T-helper 1 cell treated with Interleukin-12 subunit alpha and Interleukin-12 subunit beta and Interleukin-4 antibody, amounts not matched to agents 30 μg/mL and 1 μg/mL, for 36 hours (primary cell): ENCODE measurements around the gene GBE1.

Experiments
- H3K27ac Mint-ChIP-seq: one replicate; pipeline ENCODE4 v1.8.0; 2021; ENCODE audit warnings: mild to moderate bottlenecking, mixed read lengths
- H3K27me3 Mint-ChIP-seq: one replicate; pipeline ENCODE4 v1.8.0; 2021; ENCODE audit warnings: low read depth, mixed read lengths
- H3K36me3 Mint-ChIP-seq: one replicate; pipeline ENCODE4 v1.8.0; 2021; ENCODE audit warnings: low read depth, mixed read lengths
- H3K4me1 Mint-ChIP-seq: one replicate; pipeline ENCODE4 v1.8.0; 2021; ENCODE audit warnings: low read depth, mixed read lengths
- H3K4me3 Mint-ChIP-seq: one replicate; pipeline ENCODE4 v1.8.0; 2021; ENCODE audit warnings: mild to moderate bottlenecking, moderate library complexity, mixed read lengths
- H3K9me3 Mint-ChIP-seq: one replicate; pipeline ENCODE4 v1.8.0; 2021; ENCODE audit warnings: mixed read lengths

GBE1 gene

DNA sequence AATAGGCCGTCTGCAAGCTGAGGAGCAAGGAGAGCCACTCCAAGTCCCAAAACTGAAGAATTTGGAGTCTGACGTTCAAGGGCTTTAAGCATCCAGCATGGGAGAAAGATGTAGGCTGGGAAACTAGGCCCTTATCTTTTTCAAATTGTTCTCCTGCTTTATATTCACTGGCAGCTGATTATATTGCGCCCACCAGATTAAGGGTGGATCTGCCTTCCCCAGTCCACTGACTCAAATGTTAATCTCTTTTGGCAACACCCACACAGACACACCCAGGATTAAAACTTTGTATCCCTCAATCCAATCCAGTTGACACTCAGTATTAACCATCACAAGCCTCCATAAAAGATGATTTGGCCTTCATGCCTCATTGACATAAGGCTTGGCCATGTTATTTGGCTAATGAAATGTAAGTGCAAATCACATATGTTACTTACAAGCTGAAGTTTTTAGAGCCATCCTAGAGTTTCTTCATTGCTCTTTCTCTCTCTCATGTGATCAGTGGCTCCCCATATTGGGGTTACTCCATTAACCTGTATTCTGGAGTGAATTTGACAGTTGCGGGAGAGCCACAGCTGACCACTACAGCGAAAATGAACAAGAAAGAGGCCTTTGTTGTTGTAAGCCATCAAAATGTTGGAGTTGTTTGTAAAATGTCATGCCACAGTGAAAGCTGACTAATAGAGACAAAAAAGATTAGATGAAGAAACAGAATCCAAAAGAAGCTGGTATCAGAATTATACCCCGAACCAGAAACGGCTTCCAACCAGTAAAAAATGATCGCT is 61.7 kb downstream of the GBE1 start:
- Mint-ChIP-seq H3K27ac (no peak overlapping the region), H3K4me1 (no peaks in the 10 kb centered on the region), H3K9me3 (no peaks in the 10 kb centered on the region), H3K36me3 (peaks cover 4% of the 10 kb centered on the region), H3K4me3 (no peak overlapping the region), H3K27me3 (no peaks in the 10 kb centered on the region)

DNA sequence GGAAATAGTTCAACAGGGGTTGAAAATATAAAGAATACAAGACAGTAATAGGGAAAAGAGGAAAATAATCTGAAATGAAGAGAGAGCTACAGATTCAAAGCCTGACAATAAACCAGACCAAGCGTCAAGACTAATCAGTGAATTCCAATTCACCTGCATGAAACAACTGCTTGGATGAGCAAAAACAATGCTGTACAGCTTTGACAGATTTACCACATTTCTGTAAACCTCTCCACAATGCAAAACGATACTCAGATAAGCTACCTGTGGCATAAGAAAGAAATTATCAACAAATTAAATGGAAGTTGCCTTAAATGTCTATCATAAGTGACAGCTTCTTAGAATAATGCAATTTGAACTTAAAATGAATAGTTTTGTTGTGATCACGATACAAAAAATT is 65.4 kb downstream of the GBE1 start:
- Mint-ChIP-seq H3K27me3 (no peaks in the 10 kb centered on the region), H3K36me3 (peaks cover 4% of the 10 kb centered on the region), H3K4me1 (no peaks in the 10 kb centered on the region), H3K4me3 (no peak overlapping the region), H3K27ac (no peak overlapping the region), H3K9me3 (no peaks in the 10 kb centered on the region)

DNA sequence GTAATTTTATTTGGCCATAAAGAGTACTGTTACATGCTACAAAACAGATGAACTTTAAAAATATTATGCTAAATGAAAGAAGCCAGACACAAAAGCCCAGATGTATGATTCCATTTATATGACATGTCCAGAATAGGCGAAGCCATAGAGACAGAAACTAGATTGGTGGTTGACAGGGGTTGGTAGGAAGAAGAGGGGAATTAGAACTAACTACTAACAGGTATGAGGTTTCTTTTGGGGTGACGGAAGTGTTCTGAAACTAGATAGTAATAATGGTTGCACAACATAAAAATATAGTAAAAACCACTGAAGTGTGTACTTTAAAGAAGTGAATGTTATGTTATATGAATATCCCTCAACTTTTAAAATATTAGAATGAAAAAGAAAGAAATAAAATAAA is 66.1 kb downstream of the GBE1 start:
- H3K27me3 Mint-ChIP-seq, result no peaks in the 10 kb centered on the region
- no peaks in the 10 kb centered on the region for H3K9me3 Mint-ChIP-seq
- H3K4me3 Mint-ChIP-seq, result no peak overlapping the region
- H3K27ac Mint-ChIP-seq, result no peak overlapping the region
- H3K4me1 Mint-ChIP-seq, result no peaks in the 10 kb centered on the region
- H3K36me3 Mint-ChIP-seq, result peaks cover 4% of the 10 kb centered on the region

DNA sequence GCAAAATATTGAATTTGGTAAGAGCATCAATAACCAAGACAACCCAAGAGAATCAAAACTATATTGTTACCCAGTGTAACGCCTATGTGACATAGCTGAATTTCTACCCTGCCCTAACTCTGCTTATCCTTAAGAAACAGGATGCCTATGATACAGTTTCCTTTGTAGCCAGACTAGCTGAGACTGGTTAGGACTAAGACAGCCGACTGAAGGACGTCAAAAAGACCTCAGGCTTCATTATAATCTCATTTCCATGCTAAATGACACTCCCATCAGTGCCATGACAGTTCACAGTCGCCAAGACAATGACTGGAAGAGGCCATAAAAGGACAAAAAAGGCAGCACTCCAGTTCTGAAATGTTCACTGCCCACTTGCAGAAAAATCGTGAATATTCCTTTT is 66.8 kb downstream of the GBE1 start:
- Mint-ChIP-seq H3K36me3 (peaks cover 4% of the 10 kb centered on the region), H3K4me1 (no peaks in the 10 kb centered on the region), H3K27ac (no peak overlapping the region), H3K9me3 (no peaks in the 10 kb centered on the region), H3K27me3 (no peaks in the 10 kb centered on the region), H3K4me3 (no peak overlapping the region)

DNA sequence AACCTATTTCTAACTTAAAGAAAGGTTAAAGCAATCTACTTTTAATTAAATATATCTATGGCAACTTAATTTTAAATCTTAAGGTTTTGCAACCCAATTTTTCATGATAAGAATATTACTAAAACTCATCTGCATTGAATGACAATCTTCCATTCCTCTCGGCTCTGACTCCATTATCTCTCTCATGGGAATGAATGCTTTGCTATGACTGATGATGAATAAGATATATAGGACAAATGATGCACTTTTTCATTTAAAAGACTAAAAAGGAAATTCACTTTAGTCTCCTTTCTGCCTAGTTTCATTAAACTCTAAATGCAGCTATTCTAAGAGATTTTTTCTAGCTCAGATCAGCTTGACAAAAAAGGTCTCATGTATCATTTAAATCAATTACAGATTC is 68.7 kb downstream of the GBE1 start:
- no peaks in the 10 kb centered on the region for H3K9me3 Mint-ChIP-seq
- no peaks in the 10 kb centered on the region for H3K27me3 Mint-ChIP-seq
- no peak overlapping the region for H3K4me3 Mint-ChIP-seq
- H3K27ac Mint-ChIP-seq, result no peak overlapping the region
- H3K36me3 Mint-ChIP-seq, result peaks cover 4% of the 10 kb centered on the region
- H3K4me1 Mint-ChIP-seq, result no peaks in the 10 kb centered on the region

DNA sequence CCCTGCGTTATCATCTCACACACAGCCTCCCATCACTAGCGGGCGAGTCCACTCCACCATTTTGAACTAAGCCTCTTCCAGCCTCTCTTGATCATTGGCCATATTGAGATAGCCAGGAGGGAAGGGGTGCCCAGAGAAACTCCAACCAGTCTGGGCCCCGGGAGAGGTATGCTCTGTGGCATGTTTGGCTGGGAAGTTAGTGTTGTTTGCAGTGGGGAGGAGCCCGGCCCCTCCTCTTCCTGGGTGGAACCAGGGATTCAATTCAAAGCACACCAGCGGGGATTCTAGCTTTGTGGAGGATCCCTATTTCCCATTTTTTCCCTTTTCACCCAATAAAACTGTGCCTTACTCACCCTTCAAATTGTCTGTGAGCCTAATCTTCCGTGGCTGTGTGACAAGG is 71.8 kb downstream of the GBE1 start:
- H3K27me3 Mint-ChIP-seq, result no peaks in the 10 kb centered on the region
- H3K36me3 Mint-ChIP-seq, result no peaks in the 10 kb centered on the region
- peaks cover 2% of the 10 kb centered on the region for H3K4me1 Mint-ChIP-seq
- no peak overlapping the region for H3K4me3 Mint-ChIP-seq
- no peak overlapping the region for H3K27ac Mint-ChIP-seq
- no peaks in the 10 kb centered on the region for H3K9me3 Mint-ChIP-seq

DNA sequence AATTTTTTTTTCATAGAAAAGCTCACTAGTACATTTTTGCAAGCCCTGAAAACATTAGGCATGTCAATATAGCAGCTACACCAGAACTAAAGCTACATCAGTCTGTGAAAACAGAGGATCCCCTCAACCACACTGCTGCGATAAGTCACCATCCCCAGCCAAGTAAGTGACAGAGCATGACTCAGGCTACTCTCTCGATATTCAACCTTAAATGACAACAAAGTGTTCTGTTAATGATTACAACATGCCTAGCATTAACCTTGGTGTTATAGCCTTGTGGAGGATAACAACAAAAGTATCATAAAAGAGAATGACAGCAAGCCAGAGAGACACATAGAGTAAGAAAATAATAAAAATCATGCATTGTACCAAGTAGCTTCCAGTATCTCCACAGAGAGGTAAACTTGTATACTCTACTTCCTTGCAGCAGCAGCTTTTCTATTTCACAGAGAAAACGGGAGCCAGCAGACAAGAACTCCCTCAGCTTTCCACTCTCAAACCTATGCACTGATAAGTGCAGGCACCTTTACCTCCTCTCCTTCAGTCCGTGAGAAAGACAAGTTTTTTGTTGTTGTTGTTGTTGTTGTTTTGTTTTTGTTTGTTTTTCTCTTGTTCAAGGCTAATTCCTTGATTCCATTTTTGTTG is 76.6 kb downstream of the GBE1 start:
- Mint-ChIP-seq H3K27ac (no peak overlapping the region), H3K4me1 (peaks cover 2% of the 10 kb centered on the region), H3K9me3 (no peaks in the 10 kb centered on the region), H3K36me3 (no peaks in the 10 kb centered on the region), H3K4me3 (no peak overlapping the region), H3K27me3 (no peaks in the 10 kb centered on the region)

DNA sequence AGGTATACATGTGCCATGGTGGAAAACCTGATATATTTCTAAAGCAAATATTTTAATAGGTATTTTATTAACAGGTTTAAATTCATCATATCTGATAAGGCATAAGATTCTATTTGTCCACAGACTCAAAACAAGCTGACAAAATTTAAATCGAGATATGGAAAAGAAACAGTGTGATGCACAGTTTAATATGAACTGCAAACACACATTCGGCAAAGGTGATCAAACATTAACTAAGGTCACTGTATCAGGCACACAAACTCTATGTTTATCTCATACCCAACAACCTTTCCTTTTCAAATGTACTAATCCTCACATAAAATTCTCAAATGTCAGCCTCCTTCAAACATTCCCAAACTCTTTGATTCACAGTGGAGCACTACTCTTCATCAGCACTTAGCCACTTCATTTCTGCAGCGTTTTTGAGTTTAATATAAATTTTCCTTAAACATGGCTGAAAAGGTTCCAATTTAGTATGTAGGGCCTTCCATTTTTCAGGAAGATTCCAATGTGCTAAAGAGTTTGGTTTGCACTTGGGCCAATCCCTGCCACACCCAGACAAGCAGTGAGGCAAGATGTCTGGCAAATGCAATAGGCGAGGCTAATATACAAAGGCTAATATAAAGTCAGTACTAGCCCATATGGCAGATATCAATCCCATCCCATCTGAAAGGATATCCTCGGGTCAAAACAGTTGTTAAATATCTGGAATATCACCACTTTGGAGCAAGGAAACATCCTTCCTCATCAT is 84.6 kb downstream of the GBE1 start:
- Mint-ChIP-seq H3K27ac (no peak overlapping the region), H3K4me1 (no peaks in the 10 kb centered on the region), H3K4me3 (no peak overlapping the region), H3K9me3 (no peaks in the 10 kb centered on the region), H3K36me3 (no peaks in the 10 kb centered on the region), H3K27me3 (no peaks in the 10 kb centered on the region)

DNA sequence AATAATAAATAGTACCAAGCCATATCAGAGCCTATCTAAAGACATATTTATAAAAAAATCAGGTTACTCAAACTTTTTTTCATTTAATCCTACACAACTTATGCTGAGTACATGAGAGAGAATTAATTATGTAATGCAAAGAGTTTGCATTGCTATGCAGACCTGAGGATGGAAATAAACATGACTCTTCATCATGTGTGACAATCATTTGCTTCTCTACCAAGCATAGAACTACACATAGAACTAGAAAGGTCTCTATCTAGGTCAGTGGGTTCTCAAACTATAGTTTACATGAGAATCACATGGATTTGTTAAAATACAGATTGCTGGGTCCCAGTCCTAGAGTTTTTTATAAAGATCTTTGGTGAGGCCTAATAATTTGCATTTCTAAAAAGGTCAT is 86.8 kb downstream of the GBE1 start:
- H3K9me3 Mint-ChIP-seq, result no peaks in the 10 kb centered on the region
- H3K4me3 Mint-ChIP-seq, result no peak overlapping the region
- H3K27ac Mint-ChIP-seq, result no peak overlapping the region
- H3K27me3 Mint-ChIP-seq, result no peaks in the 10 kb centered on the region
- no peaks in the 10 kb centered on the region for H3K4me1 Mint-ChIP-seq
- no peaks in the 10 kb centered on the region for H3K36me3 Mint-ChIP-seq

DNA sequence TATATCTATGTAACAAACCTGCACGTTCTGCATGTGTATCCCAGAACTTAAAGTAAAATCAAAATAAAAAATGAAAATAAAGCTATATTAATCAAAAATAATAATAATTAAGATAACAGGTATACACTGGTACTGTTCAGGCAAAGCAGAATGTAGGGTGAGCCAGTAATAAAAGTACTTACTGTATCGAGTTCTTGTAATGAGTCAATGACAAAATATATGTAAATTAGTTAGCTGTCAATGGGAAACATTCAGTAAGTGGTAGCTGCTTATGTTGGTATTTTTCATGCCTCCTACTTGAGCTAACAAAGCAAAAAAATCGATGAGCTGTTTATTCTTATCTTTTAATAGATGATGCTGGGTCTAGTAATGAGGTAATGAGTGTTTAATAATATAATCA is 93.2 kb downstream of the GBE1 start:
- Mint-ChIP-seq H3K27me3 (no peaks in the 10 kb centered on the region), H3K4me1 (peaks cover 2% of the 10 kb centered on the region), H3K4me3 (no peak overlapping the region), H3K36me3 (no peaks in the 10 kb centered on the region), H3K27ac (no peak overlapping the region), H3K9me3 (no peaks in the 10 kb centered on the region)

DNA sequence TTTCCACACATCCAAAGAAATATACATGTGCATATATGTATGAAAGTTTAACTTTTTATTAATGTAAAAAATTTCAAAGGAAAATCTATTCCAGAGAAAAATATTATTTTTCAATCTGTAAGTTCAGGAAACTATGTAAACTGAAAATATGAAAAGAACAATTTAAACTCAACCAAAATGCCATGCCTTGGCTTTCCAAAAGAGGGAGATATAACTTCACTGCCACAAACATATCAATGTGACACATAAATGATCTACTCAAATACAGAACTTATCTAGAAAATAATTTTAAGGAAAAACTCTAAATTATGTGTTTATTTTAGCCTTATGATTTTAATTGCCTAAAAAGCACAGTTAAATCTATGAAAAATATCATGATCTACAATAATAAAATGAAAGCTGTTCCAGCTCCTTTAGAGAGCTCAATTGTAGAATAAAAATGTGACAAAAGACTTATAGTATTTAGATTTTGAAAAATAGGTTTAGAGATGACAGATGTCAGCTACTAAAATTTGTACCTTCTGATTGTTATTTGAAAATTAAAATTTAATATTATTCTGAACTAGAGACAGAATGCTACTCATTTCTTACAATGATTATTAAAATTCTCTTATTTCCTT is 94.8 kb downstream of the GBE1 start:
- no peaks in the 10 kb centered on the region for H3K27me3 Mint-ChIP-seq
- H3K36me3 Mint-ChIP-seq, result no peaks in the 10 kb centered on the region

DNA sequence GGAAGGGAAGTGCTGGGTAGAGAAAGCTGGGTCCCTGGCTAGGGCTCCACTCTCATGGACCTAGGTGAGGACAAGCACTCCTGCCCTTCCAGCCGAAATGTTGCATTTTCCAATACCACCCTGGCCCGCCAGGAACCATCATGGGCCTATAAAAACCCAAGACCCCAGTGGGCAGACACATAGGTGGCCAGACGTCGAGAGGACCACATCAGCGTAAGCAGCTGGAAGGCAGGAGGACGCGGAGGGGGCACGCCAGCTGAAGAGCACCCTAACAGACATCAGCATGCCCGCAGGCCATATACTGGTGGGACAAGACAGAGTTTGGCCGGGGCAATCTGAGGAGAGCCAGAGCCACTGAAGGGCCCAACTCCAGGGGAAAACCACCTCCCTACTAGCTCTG is 98.3 kb downstream of the GBE1 start:
- no peaks in the 10 kb centered on the region for H3K36me3 Mint-ChIP-seq
- peaks cover 4% of the 10 kb centered on the region for H3K4me1 Mint-ChIP-seq
- no peaks in the 10 kb centered on the region for H3K27me3 Mint-ChIP-seq
- H3K4me3 Mint-ChIP-seq, result no peak overlapping the region
- H3K27ac Mint-ChIP-seq, result no peak overlapping the region
- H3K9me3 Mint-ChIP-seq, result no peaks in the 10 kb centered on the region

More for the DNA sequence above, 94.8 kb downstream of the GBE1 start:
- H3K27ac Mint-ChIP-seq, result no peak overlapping the region
- no peaks in the 10 kb centered on the region for H3K9me3 Mint-ChIP-seq
- H3K4me1 Mint-ChIP-seq, result peaks cover 4% of the 10 kb centered on the region
- no peak overlapping the region for H3K4me3 Mint-ChIP-seq

DNA sequence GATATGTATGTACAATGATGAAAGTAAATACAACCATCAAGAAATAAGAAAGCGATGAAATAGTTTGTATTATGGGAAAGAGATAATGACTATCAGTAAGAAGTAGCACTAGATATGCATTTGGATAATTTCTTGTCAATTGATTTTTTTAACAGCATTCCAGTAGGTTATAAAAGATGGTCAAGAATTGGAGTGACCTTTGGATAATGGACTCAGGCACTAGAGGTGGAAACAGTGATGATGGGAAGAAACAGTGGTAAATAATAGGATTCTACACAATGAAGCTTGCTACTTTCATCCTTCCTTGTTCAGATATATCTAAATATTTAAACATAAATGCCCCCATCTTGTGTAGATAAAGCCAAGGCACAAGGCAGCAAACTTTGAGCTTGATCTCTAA is 101.4 kb downstream of the GBE1 start:
- H3K27ac Mint-ChIP-seq, result no peak overlapping the region
- H3K4me3 Mint-ChIP-seq, result no peak overlapping the region
- H3K36me3 Mint-ChIP-seq, result no peaks in the 10 kb centered on the region
- no peaks in the 10 kb centered on the region for H3K9me3 Mint-ChIP-seq
- no peaks in the 10 kb centered on the region for H3K27me3 Mint-ChIP-seq
- peaks cover 1% of the 10 kb centered on the region for H3K4me1 Mint-ChIP-seq

DNA sequence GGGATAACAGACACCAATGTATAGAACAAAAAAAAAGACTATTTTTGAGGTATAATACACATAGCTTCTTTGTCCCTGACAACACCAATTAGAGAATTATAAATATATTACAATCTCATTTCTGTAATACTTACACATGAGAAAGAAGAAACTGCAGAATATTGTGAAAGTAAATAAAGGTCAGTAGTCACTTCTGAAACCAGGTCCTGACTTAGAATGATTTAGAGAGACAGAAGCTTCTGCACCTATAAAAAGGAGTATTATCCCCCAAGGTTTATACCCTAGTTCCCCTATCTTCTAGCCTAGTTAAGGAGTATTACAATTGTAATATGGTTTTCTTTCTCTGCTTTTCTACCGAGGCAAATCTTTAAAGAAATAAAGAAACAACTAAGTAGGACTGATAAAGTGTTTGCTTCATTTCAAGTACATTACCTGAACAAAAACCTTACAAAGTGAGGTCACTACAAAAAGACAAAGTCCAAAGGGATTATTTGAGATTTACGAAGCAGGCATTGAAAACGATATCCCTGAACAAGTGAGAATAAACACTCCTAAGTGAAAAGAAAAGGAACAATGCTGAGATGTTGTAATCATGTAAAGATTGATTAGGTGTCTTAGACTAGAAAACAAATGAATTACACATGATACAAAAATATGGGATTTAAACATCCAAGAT is 103.0 kb downstream of the GBE1 start:
- Mint-ChIP-seq H3K27me3 (no peaks in the 10 kb centered on the region), H3K4me3 (no peak overlapping the region), H3K36me3 (no peaks in the 10 kb centered on the region), H3K4me1 (peaks cover 1% of the 10 kb centered on the region), H3K9me3 (no peaks in the 10 kb centered on the region), H3K27ac (no peak overlapping the region)
